ENCODE results near the gene ITGA1.

The ITGA1 gene

GRCh38 chr5:52799983-52800393 lies 12.3 kb downstream of the ITGA1 start:
- H3K4me3 ChIP-seq (ENCODE audit: low read depth, low read length) = peak overlapping the region; percentile 85
- no peak for TF ChIP-seq CTCF (IDR thresholded peaks at IDR 0.05; ENCODE audit: low read depth, low read length)

- no peak for TF ChIP-seq CTCF (IDR thresholded peaks at IDR 0.05; ENCODE audit: low read depth, low read length)
- H3K4me3 ChIP-seq (ENCODE audit: low read depth, low read length) = peak overlapping the region; percentile 85
Observed at GRCh38 chr5:52800394-52801213, 12.9 kb downstream of the ITGA1 start.

- peak overlapping the region; percentile 85 for H3K4me3 ChIP-seq (ENCODE audit: low read depth, low read length)
- no peak for TF ChIP-seq CTCF (IDR thresholded peaks at IDR 0.05; ENCODE audit: low read depth, low read length)
Observed at GRCh38 chr5:52801329-52801728, 13.6 kb downstream of the ITGA1 start.

GRCh38 chr5:52802272-52802973 lies 14.7 kb downstream of the ITGA1 start:
- TF ChIP-seq CTCF (IDR thresholded peaks at IDR 0.05; ENCODE audit: low read depth, low read length) = no peak

DNA sequence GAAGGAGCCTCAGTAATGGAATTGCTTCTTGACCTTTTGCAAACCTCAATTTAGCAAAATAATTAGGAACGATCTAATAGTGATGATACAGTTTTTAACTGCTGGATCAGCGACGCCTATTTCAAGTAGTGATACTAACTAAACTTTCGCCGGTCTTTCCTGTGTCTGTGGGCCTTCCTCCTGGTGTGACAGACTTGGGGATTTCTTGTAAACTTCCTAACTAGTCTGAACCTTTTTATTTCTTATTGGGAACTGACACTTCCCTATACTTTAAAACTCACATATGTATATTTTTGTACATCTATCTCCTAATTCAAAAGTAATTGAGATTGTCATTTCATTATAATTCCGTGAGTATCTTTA lies 15.2 kb downstream of the ITGA1 start:
- H3K4me3 ChIP-seq (ENCODE audit: low read depth, low read length) = peak overlapping the region; percentile 85
- no peak for TF ChIP-seq CTCF (IDR thresholded peaks at IDR 0.05; ENCODE audit: low read depth, low read length)

More at GRCh38 chr5:52802272-52802973, 14.7 kb downstream of the ITGA1 start:
- H3K4me3 ChIP-seq (ENCODE audit: low read depth, low read length) = peak overlapping the region; percentile 85

DNA sequence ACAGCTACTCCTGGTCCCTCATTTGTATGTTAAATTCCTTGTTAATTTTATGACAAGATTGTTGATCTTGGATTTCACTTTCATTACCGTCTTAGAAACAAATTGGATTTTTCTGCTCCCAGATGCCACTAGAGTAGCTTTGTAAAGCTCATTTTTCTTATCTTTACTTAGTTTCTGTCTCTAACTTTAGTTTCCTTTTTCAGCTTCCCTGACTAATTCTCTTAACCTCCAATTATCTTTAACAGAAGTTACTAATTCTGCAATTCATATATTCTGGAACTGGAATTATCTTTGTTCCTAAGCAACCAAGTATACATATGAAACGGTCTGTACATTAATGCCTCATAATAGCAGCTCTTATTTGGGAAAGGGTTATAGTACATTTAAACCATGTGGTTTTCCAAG lies 16.7 kb downstream of the ITGA1 start:
- no peak for TF ChIP-seq CTCF (IDR thresholded peaks at IDR 0.05; ENCODE audit: low read depth, low read length)
- H3K4me3 ChIP-seq (ENCODE audit: low read depth, low read length) = peak overlapping the region; percentile 27; the same call in 1 of the 2 replicates

GRCh38 chr5:52804981-52805380 lies 17.3 kb downstream of the ITGA1 start:
- TF ChIP-seq CTCF (IDR thresholded peaks at IDR 0.05; ENCODE audit: low read depth, low read length) = no peak
- no peak overlapping the region for H3K4me3 ChIP-seq (ENCODE audit: low read depth, low read length)
